ENCODE measurements around the gene SETX.
A peak's percentile ranks its signal among the peaks of the same experiment; 100 is the strongest.
"Not testable (repeated sequence)": the region's sequence is repeated elsewhere in the genome, so short reads cannot be mapped to it uniquely, and the experiment has no call there.

The SETX gene

GRCh38 chr9:132283863-132284262 lies 70.9 kb downstream of the SETX start:
- H3K36me3 Mint-ChIP-seq (ENCODE audit: low read depth), result peaks cover 52% of the 10 kb centered on the region
- no peaks in the 10 kb centered on the region for H3K9me3 Mint-ChIP-seq
- no peaks in the 10 kb centered on the region for H3K27me3 Mint-ChIP-seq (ENCODE audit: low read depth)
- no peak overlapping the region for H3K4me3 Mint-ChIP-seq
- H3K27ac Mint-ChIP-seq, result no peak overlapping the region
- H3K4me1 Mint-ChIP-seq (ENCODE audit: low read depth), result peaks cover 6% of the 10 kb centered on the region

GRCh38 chr9:132283165-132283564 lies 71.6 kb downstream of the SETX start:
- no peak overlapping the region for H3K4me3 Mint-ChIP-seq
- peaks cover 54% of the 10 kb centered on the region for H3K36me3 Mint-ChIP-seq (ENCODE audit: low read depth)
- H3K27me3 Mint-ChIP-seq (ENCODE audit: low read depth), result no peaks in the 10 kb centered on the region
- no peak overlapping the region for H3K27ac Mint-ChIP-seq
- H3K9me3 Mint-ChIP-seq, result no peaks in the 10 kb centered on the region
- H3K4me1 Mint-ChIP-seq (ENCODE audit: low read depth), result peaks cover 1% of the 10 kb centered on the region

GRCh38 chr9:132274861-132275260 lies 79.9 kb downstream of the SETX start:
- Mint-ChIP-seq H3K36me3 (ENCODE audit: low read depth) (peaks cover 77% of the 10 kb centered on the region), H3K9me3 (no peaks in the 10 kb centered on the region), H3K4me1 (ENCODE audit: low read depth) (peaks cover 3% of the 10 kb centered on the region), H3K4me3 (no peak overlapping the region), H3K27ac (no peak overlapping the region), H3K27me3 (ENCODE audit: low read depth) (no peaks in the 10 kb centered on the region)

- H3K4me1 Mint-ChIP-seq (ENCODE audit: low read depth); H3K27me3 Mint-ChIP-seq (ENCODE audit: low read depth); H3K4me3 Mint-ChIP-seq; H3K9me3 Mint-ChIP-seq: not testable (repeated sequence)
- peaks cover 58% of the 10 kb centered on the region for H3K36me3 Mint-ChIP-seq (ENCODE audit: low read depth)
- peak overlapping the region; percentile 36 for H3K27ac Mint-ChIP-seq
Measured at GRCh38 chr9:132269704-132270516, 84.9 kb downstream of the SETX start.

- H3K4me1 Mint-ChIP-seq (ENCODE audit: low read depth), result peaks cover 3% of the 10 kb centered on the region
- no peaks in the 10 kb centered on the region for H3K9me3 Mint-ChIP-seq
- H3K27ac Mint-ChIP-seq, result peak overlapping the region; percentile 66
- H3K36me3 Mint-ChIP-seq (ENCODE audit: low read depth), result peaks cover 56% of the 10 kb centered on the region
- no peaks in the 10 kb centered on the region for H3K27me3 Mint-ChIP-seq (ENCODE audit: low read depth)
- H3K4me3 Mint-ChIP-seq, result no peak overlapping the region
Measured at GRCh38 chr9:132268725-132269352, 85.9 kb downstream of the SETX start.

- Mint-ChIP-seq H3K27ac (no peak overlapping the region), H3K4me1 (ENCODE audit: low read depth) (peaks cover 7% of the 10 kb centered on the region), H3K27me3 (ENCODE audit: low read depth) (no peaks in the 10 kb centered on the region), H3K4me3 (no peak overlapping the region), H3K36me3 (ENCODE audit: low read depth) (peaks cover 57% of the 10 kb centered on the region), H3K9me3 (no peaks in the 10 kb centered on the region)
Measured at GRCh38 chr9:132267660-132268059, 87.1 kb downstream of the SETX start.

GRCh38 chr9:132266017-132266416 lies 88.8 kb downstream of the SETX start:
- H3K36me3 Mint-ChIP-seq (ENCODE audit: low read depth), result peaks cover 56% of the 10 kb centered on the region
- H3K9me3 Mint-ChIP-seq, result no peaks in the 10 kb centered on the region
- no peaks in the 10 kb centered on the region for H3K27me3 Mint-ChIP-seq (ENCODE audit: low read depth)
- no peak overlapping the region for H3K27ac Mint-ChIP-seq
- no peak overlapping the region for H3K4me3 Mint-ChIP-seq
- H3K4me1 Mint-ChIP-seq (ENCODE audit: low read depth), result peaks cover 8% of the 10 kb centered on the region

GRCh38 chr9:132260846-132261245 lies 93.9 kb downstream of the SETX start:
- H3K9me3 Mint-ChIP-seq, result no peaks in the 10 kb centered on the region
- peaks cover 9% of the 10 kb centered on the region for H3K4me1 Mint-ChIP-seq (ENCODE audit: low read depth)
- peaks cover 26% of the 10 kb centered on the region for H3K36me3 Mint-ChIP-seq (ENCODE audit: low read depth)
- H3K4me3 Mint-ChIP-seq, result no peak overlapping the region
- H3K27me3 Mint-ChIP-seq (ENCODE audit: low read depth), result no peaks in the 10 kb centered on the region
- H3K27ac Mint-ChIP-seq, result no peak overlapping the region

GRCh38 chr9:132250324-132251262 lies 104.2 kb downstream of the SETX start:
- H3K27ac Mint-ChIP-seq, result no peak overlapping the region
- H3K9me3 Mint-ChIP-seq, result no peaks in the 10 kb centered on the region
- no peak overlapping the region for H3K4me3 Mint-ChIP-seq
- peaks cover 18% of the 10 kb centered on the region for H3K27me3 Mint-ChIP-seq (ENCODE audit: low read depth)
- no peaks in the 10 kb centered on the region for H3K36me3 Mint-ChIP-seq (ENCODE audit: low read depth)
- H3K4me1 Mint-ChIP-seq (ENCODE audit: low read depth), result no peaks in the 10 kb centered on the region

- Mint-ChIP-seq H3K9me3 (no peaks in the 10 kb centered on the region), H3K27ac (no peak overlapping the region), H3K27me3 (ENCODE audit: low read depth) (peaks cover 24% of the 10 kb centered on the region), H3K4me1 (ENCODE audit: low read depth) (no peaks in the 10 kb centered on the region), H3K36me3 (ENCODE audit: low read depth) (no peaks in the 10 kb centered on the region), H3K4me3 (no peak overlapping the region)
Measured at GRCh38 chr9:132249690-132250089, 105.1 kb downstream of the SETX start.

- no peak overlapping the region for H3K4me3 Mint-ChIP-seq
- H3K9me3 Mint-ChIP-seq, result no peaks in the 10 kb centered on the region
- H3K36me3 Mint-ChIP-seq (ENCODE audit: low read depth), result no peaks in the 10 kb centered on the region
- H3K27me3 Mint-ChIP-seq (ENCODE audit: low read depth), result peaks cover 30% of the 10 kb centered on the region
- H3K4me1 Mint-ChIP-seq (ENCODE audit: low read depth), result no peaks in the 10 kb centered on the region
- H3K27ac Mint-ChIP-seq, result no peak overlapping the region
Measured at GRCh38 chr9:132249123-132249522, 105.7 kb downstream of the SETX start.

- Mint-ChIP-seq H3K27ac (no peak overlapping the region), H3K4me3 (no peak overlapping the region), H3K9me3 (no peaks in the 10 kb centered on the region), H3K36me3 (ENCODE audit: low read depth) (no peaks in the 10 kb centered on the region), H3K4me1 (ENCODE audit: low read depth) (peaks cover 2% of the 10 kb centered on the region), H3K27me3 (ENCODE audit: low read depth) (peaks cover 38% of the 10 kb centered on the region)
Measured at GRCh38 chr9:132247942-132248341, 106.8 kb downstream of the SETX start.

- no peak overlapping the region for H3K27ac Mint-ChIP-seq
- H3K27me3 Mint-ChIP-seq (ENCODE audit: low read depth), result peaks cover 40% of the 10 kb centered on the region
- H3K4me3 Mint-ChIP-seq, result no peak overlapping the region
- H3K36me3 Mint-ChIP-seq (ENCODE audit: low read depth), result no peaks in the 10 kb centered on the region
- peaks cover 8% of the 10 kb centered on the region for H3K4me1 Mint-ChIP-seq (ENCODE audit: low read depth)
- no peaks in the 10 kb centered on the region for H3K9me3 Mint-ChIP-seq
Measured at GRCh38 chr9:132245465-132245864, 109.3 kb downstream of the SETX start.

- Mint-ChIP-seq H3K27ac (no peak overlapping the region), H3K27me3 (ENCODE audit: low read depth) (peaks cover 40% of the 10 kb centered on the region), H3K4me1 (ENCODE audit: low read depth) (peaks cover 8% of the 10 kb centered on the region), H3K4me3 (no peak overlapping the region), H3K9me3 (no peaks in the 10 kb centered on the region), H3K36me3 (ENCODE audit: low read depth) (no peaks in the 10 kb centered on the region)
Measured at GRCh38 chr9:132244582-132245455, 110.0 kb downstream of the SETX start.

All from T-helper 1 cell treated with Interleukin-12 subunit alpha and Interleukin-12 subunit beta and Interleukin-4 antibody, amounts not matched to agents 30 μg/mL and 1 μg/mL, for 36 hours (primary cell).